NK-92 treated with Interleukin-12 subunit alpha and Interleukin-12 subunit beta, amount 100 ng/mL, for 24 hours (cell line): ENCODE results near the gene MICOS13.

Experiments used
- DNase-seq: peaks from one replicate; lab custom pipeline; 2025; lab: John Stamatoyannopoulos, UW

MICOS13 gene

DNA sequence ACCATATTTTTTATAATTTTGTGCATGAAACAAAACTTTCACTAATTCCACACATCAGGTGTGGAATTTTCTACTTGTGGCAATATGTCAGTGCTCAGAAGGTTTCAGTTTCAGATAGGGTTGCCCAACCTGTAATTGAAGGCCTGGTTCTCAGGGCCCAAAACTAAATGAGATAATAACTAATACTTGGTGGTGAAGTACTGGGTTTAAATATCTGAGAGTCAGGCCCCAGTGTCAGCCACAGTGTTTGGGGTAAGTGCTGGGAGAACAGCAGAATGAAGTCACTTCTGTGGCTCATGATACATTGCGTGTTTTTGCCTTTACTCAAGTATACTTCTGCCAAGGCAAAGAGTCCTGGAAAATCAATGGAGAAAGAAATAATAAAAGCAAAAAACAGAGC lies 51.9 kb downstream of the MICOS13 start:
- DNase-seq: no peak
